ENCODE data around the gene ARMC8. TPM values are rescaled to one million over a fixed set of nuclear protein-coding genes. Genes with fewer than 3 reads are reported as not detected.
A peak's percentile ranks its signal among the peaks of the same experiment; 100 is the strongest.
"Not testable (repeated sequence)": the region's sequence is repeated elsewhere in the genome, so short reads cannot be mapped to it uniquely, and the experiment has no call there.

Gene ARMC8
- total RNA-seq = 10 to 100 TPM; 38.2 to 42.7 TPM

GRCh38 chr3:138187296-138188012 lies at the start of gene ARMC8:
ARMC8 (plus strand) TSS chr3:138187301; CDS start chr3:138187555, 254 bp downstream.
- CTCF ChIA-PET = interaction anchor here (1.2 to 2.5 kb wide), 3 partner anchors 13 to 160 kb away, joined by 5 to 12 read pairs (median 5); partner anchors contain the start of gene DBR1
- intact Hi-C loops (cut with micrococcal nuclease) = loop anchor here (1.0 to 5.0 kb wide), 5 partner anchors 13 to 1155 kb away; partner anchors contain the start of genes DBR1, ESYT3, MRPS22 and NME9
- Mint-ChIP-seq H3K27ac (peak within 1 kb of the TSS; percentile 92), H3K4me1 (ENCODE audit: low read depth) (peaks cover 27% of the 10 kb centered on the region), H3K4me3 (peak within 1 kb of the TSS; percentile 95), H3K27me3 (ENCODE audit: low read depth) (peaks cover 1% of the 10 kb centered on the region), H3K36me3 (ENCODE audit: low read depth) (peaks cover 10% of the 10 kb centered on the region), H3K9me3 (no peaks in the 10 kb centered on the region)
- DNase-seq = peak; percentile 35

GRCh38 chr3:138137861-138138260 lies 49.2 kb upstream of the ARMC8 start:
- Mint-ChIP-seq H3K27me3 (ENCODE audit: low read depth) (peaks cover 10% of the 10 kb centered on the region), H3K4me1 (ENCODE audit: low read depth) (no peaks in the 10 kb centered on the region), H3K4me3 (no peak overlapping the region), H3K9me3 (no peaks in the 10 kb centered on the region), H3K36me3 (ENCODE audit: low read depth) (no peaks in the 10 kb centered on the region), H3K27ac (no peak overlapping the region)
- no peak for DNase-seq
- CTCF ChIA-PET = interaction anchor here (2.0 kb wide), 1 partner anchor 18 kb away, joined by 5 read pairs; no protein-coding TSS in a partner anchor
- intact Hi-C loops (cut with micrococcal nuclease) = no loop called here

- no peaks in the 10 kb centered on the region for H3K36me3 Mint-ChIP-seq (ENCODE audit: low read depth)
- H3K9me3 Mint-ChIP-seq = no peaks in the 10 kb centered on the region
- no peak overlapping the region for H3K27ac Mint-ChIP-seq
- H3K4me1 Mint-ChIP-seq (ENCODE audit: low read depth) = no peaks in the 10 kb centered on the region
- H3K4me3 Mint-ChIP-seq = no peak overlapping the region
- peaks cover 10% of the 10 kb centered on the region for H3K27me3 Mint-ChIP-seq (ENCODE audit: low read depth)
- CTCF ChIA-PET = no interaction called here
- intact Hi-C loops (cut with micrococcal nuclease) = no loop called here
- DNase-seq = no peak
Measured at GRCh38 chr3:138139691-138140090, 47.4 kb upstream of the ARMC8 start.

GRCh38 chr3:138140940-138141339 lies 46.2 kb upstream of the ARMC8 start:
- no peaks in the 10 kb centered on the region for H3K4me1 Mint-ChIP-seq (ENCODE audit: low read depth)
- no peak for DNase-seq
- no peaks in the 10 kb centered on the region for H3K36me3 Mint-ChIP-seq (ENCODE audit: low read depth)
- CTCF ChIA-PET = no interaction called here
- H3K9me3 Mint-ChIP-seq = no peaks in the 10 kb centered on the region
- H3K27me3 Mint-ChIP-seq (ENCODE audit: low read depth) = peaks cover 10% of the 10 kb centered on the region
- intact Hi-C loops (cut with micrococcal nuclease) = no loop called here
- no peak overlapping the region for H3K27ac Mint-ChIP-seq
- no peak overlapping the region for H3K4me3 Mint-ChIP-seq

- intact Hi-C loops (cut with micrococcal nuclease); H3K9me3 Mint-ChIP-seq; H3K4me3 Mint-ChIP-seq; H3K36me3 Mint-ChIP-seq (ENCODE audit: low read depth); DNase-seq; H3K4me1 Mint-ChIP-seq (ENCODE audit: low read depth); H3K27me3 Mint-ChIP-seq (ENCODE audit: low read depth); H3K27ac Mint-ChIP-seq: not testable (repeated sequence)
- CTCF ChIA-PET = interaction anchor here (0.6 kb wide), 1 partner anchor 15 kb away, joined by 4 read pairs; no protein-coding TSS in a partner anchor
Measured at GRCh38 chr3:138142181-138142580, 44.9 kb upstream of the ARMC8 start.

- peaks cover under 1% of the 10 kb centered on the region for H3K36me3 Mint-ChIP-seq (ENCODE audit: low read depth)
- no peak for DNase-seq
- intact Hi-C loops (cut with micrococcal nuclease) = no loop called here
- no peaks in the 10 kb centered on the region for H3K27me3 Mint-ChIP-seq (ENCODE audit: low read depth)
- CTCF ChIA-PET = interaction anchor here (0.6 kb wide), 1 partner anchor 88 kb away, joined by 3 read pairs; no protein-coding TSS in a partner anchor
- H3K9me3 Mint-ChIP-seq = peaks cover 5% of the 10 kb centered on the region
- no peak overlapping the region for H3K4me3 Mint-ChIP-seq
- H3K27ac Mint-ChIP-seq = no peak overlapping the region
- no peaks in the 10 kb centered on the region for H3K4me1 Mint-ChIP-seq (ENCODE audit: low read depth)
Measured at GRCh38 chr3:138148503-138148902, 38.6 kb upstream of the ARMC8 start.

GRCh38 chr3:138154534-138154933 lies 32.6 kb upstream of the ARMC8 start:
- Mint-ChIP-seq H3K4me3 (no peak overlapping the region), H3K9me3 (peaks cover 11% of the 10 kb centered on the region), H3K27ac (no peak overlapping the region), H3K27me3 (ENCODE audit: low read depth) (no peaks in the 10 kb centered on the region), H3K36me3 (ENCODE audit: low read depth) (peaks cover 4% of the 10 kb centered on the region), H3K4me1 (ENCODE audit: low read depth) (no peaks in the 10 kb centered on the region)
- CTCF ChIA-PET = no interaction called here
- intact Hi-C loops (cut with micrococcal nuclease) = no loop called here
- no peak for DNase-seq

GRCh38 chr3:138157743-138158142 lies 29.4 kb upstream of the ARMC8 start:
- intact Hi-C loops (cut with micrococcal nuclease) = no loop called here
- Mint-ChIP-seq H3K9me3 (peaks cover 11% of the 10 kb centered on the region), H3K27ac (no peak overlapping the region), H3K36me3 (ENCODE audit: low read depth) (peaks cover 23% of the 10 kb centered on the region), H3K4me3 (no peak overlapping the region), H3K4me1 (ENCODE audit: low read depth) (peaks cover 3% of the 10 kb centered on the region), H3K27me3 (ENCODE audit: low read depth) (no peaks in the 10 kb centered on the region)
- CTCF ChIA-PET = interaction anchor here (0.7 kb wide), 1 partner anchor 16 kb away, joined by 4 read pairs; no protein-coding TSS in a partner anchor
- no peak for DNase-seq

GRCh38 chr3:138165061-138165460 lies 22.0 kb upstream of the ARMC8 start:
- Mint-ChIP-seq H3K4me3 (no peak overlapping the region), H3K36me3 (ENCODE audit: low read depth) (peaks cover 54% of the 10 kb centered on the region), H3K27ac (peak overlapping the region; percentile 11), H3K27me3 (ENCODE audit: low read depth) (no peaks in the 10 kb centered on the region), H3K9me3 (no peaks in the 10 kb centered on the region), H3K4me1 (ENCODE audit: low read depth) (peaks cover 11% of the 10 kb centered on the region)
- CTCF ChIA-PET = no interaction called here
- no peak for DNase-seq
- intact Hi-C loops (cut with micrococcal nuclease) = no loop called here

- Mint-ChIP-seq H3K27me3 (ENCODE audit: low read depth) (no peaks in the 10 kb centered on the region), H3K4me1 (ENCODE audit: low read depth) (peaks cover 37% of the 10 kb centered on the region), H3K27ac (peak overlapping the region; percentile 63), H3K9me3 (no peaks in the 10 kb centered on the region), H3K4me3 (peak overlapping the region; percentile 48), H3K36me3 (ENCODE audit: low read depth) (peaks cover 28% of the 10 kb centered on the region)
- CTCF ChIA-PET = interaction anchor here (1.8 kb wide), 1 partner anchor 10 kb away, joined by 9 read pairs; no protein-coding TSS in a partner anchor
- DNase-seq = no peak
- intact Hi-C loops (cut with micrococcal nuclease) = loop anchor here (5.0 kb wide), 1 partner anchor 400 kb away; no protein-coding TSS in a partner anchor
Measured at GRCh38 chr3:138172625-138173024, 14.5 kb upstream of the ARMC8 start.

- no peaks in the 10 kb centered on the region for H3K27me3 Mint-ChIP-seq (ENCODE audit: low read depth)
- CTCF ChIA-PET = interaction anchor here (0.7 to 2.4 kb wide), 6 partner anchors 8 to 268 kb away, joined by 3 to 12 read pairs (median 4); partner anchors contain the start of gene ARMC8
- H3K36me3 Mint-ChIP-seq (ENCODE audit: low read depth) = peaks cover 24% of the 10 kb centered on the region
- H3K27ac Mint-ChIP-seq = peak overlapping the region; percentile 97
- no peaks in the 10 kb centered on the region for H3K9me3 Mint-ChIP-seq
- no peak for DNase-seq
- intact Hi-C loops (cut with micrococcal nuclease) = loop anchor here (1.0 to 5.0 kb wide), 7 partner anchors 13 to 661 kb away; partner anchors contain the start of genes ARMC8, ESYT3 and NME9
- peaks cover 37% of the 10 kb centered on the region for H3K4me1 Mint-ChIP-seq (ENCODE audit: low read depth)
- peak overlapping the region; percentile 97 for H3K4me3 Mint-ChIP-seq
Measured at GRCh38 chr3:138173769-138174420, 13.2 kb upstream of the ARMC8 start.

- no peaks in the 10 kb centered on the region for H3K9me3 Mint-ChIP-seq
- H3K27me3 Mint-ChIP-seq (ENCODE audit: low read depth) = no peaks in the 10 kb centered on the region
- DNase-seq = peak; percentile 89
- H3K4me1 Mint-ChIP-seq (ENCODE audit: low read depth) = peaks cover 37% of the 10 kb centered on the region
- peak within 1 kb of the TSS; percentile 97 for H3K4me3 Mint-ChIP-seq
- CTCF ChIA-PET = interaction anchor here (0.6 to 2.4 kb wide), 8 partner anchors 11 to 762 kb away, joined by 3 to 12 read pairs (median 4); partner anchors contain the start of gene ARMC8
- peaks cover 22% of the 10 kb centered on the region for H3K36me3 Mint-ChIP-seq (ENCODE audit: low read depth)
- intact Hi-C loops (cut with micrococcal nuclease) = loop anchor here (1.0 to 5.0 kb wide), 7 partner anchors 13 to 661 kb away; partner anchors contain the start of genes ARMC8, ESYT3 and NME9
- H3K27ac Mint-ChIP-seq = peak within 1 kb of the TSS; percentile 97
Measured at GRCh38 chr3:138174421-138175131, 12.5 kb upstream of the ARMC8 start, which contains the start of gene DBR1. DBR1 (minus strand) TSS chr3:138174921; CDS start chr3:138174795, 126 bp downstream.

Data from activated naive CD4-positive, alpha-beta T cell treated with anti-CD3 and anti-CD28 coated beads for 36 hours (primary cell).